ENCODE results near the gene AHDC1. TPM values are rescaled to one million over a fixed set of nuclear protein-coding genes. Genes with fewer than 3 reads are reported as not detected.

The AHDC1 gene
- total and polyA plus RNA-seq, 2 of the 13 experiments (the other 11 are each of a cell fraction or from before 2014, with no cell fraction given), result 1.0 to 2.7 TPM

DNA sequence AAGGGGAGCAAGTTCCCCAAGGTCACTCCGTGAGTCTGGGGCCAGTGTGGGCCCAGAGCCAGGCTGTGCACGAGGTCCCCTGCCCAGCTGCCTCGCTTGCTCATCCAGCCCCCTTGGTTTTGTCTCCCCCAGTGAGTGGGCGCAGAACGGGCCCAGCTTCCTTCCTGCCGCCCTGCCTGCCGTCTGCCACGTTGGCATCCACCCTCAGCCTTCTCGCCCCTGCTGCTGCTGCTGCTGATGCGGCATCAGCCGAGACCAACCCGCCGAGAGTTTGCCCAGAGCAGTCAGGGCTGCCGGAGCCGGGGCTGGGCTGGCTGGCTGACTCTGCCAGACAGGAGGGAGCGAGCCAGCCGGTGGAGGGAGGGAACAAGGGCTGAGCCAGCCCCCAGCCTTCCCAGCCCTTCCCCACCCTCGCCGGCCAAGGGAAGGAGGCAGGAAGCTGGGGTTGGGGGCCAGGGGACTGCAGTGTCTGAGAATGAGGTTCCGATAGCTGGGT is 82.6 kb downstream of the AHDC1 start (continued):
- TF ChIP-seq, protein P1, sequence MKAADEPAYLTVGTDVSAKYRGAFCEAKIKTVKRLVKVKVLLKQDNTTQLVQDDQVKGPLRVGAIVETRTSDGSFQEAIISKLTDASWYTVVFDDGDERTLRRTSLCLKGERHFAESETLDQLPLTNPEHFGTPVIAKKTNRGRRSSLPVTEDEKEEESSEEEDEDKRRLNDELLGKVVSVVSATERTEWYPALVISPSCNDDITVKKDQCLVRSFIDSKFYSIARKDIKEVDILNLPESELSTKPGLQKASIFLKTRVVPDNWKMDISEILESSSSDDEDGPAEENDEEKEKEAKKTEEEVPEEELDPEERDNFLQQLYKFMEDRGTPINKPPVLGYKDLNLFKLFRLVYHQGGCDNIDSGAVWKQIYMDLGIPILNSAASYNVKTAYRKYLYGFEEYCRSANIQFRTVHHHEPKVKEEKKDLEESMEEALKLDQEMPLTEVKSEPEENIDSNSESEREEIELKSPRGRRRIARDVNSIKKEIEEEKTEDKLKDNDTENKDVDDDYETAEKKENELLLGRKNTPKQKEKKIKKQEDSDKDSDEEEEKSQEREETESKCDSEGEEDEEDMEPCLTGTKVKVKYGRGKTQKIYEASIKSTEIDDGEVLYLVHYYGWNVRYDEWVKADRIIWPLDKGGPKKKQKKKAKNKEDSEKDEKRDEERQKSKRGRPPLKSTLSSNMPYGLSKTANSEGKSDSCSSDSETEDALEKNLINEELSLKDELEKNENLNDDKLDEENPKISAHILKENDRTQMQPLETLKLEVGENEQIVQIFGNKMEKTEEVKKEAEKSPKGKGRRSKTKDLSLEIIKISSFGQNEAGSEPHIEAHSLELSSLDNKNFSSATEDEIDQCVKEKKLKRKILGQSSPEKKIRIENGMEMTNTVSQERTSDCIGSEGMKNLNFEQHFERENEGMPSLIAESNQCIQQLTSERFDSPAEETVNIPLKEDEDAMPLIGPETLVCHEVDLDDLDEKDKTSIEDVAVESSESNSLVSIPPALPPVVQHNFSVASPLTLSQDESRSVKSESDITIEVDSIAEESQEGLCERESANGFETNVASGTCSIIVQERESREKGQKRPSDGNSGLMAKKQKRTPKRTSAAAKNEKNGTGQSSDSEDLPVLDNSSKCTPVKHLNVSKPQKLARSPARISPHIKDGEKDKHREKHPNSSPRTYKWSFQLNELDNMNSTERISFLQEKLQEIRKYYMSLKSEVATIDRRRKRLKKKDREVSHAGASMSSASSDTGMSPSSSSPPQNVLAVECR (CRISPR knock-in tag; IDR thresholded peaks at IDR 0.05; ENCODE audit: borderline replicate concordance), result peak; percentile 10; the same call in 1 of the 2 replicates
- 0 out of 2 replicates have a peak, but pooled peaks have one; percentile 23 for TF ChIP-seq KDM1A (CRISPR knock-in tag; IDR thresholded peaks at IDR 0.05)
- TF ChIP-seq, protein P2, sequence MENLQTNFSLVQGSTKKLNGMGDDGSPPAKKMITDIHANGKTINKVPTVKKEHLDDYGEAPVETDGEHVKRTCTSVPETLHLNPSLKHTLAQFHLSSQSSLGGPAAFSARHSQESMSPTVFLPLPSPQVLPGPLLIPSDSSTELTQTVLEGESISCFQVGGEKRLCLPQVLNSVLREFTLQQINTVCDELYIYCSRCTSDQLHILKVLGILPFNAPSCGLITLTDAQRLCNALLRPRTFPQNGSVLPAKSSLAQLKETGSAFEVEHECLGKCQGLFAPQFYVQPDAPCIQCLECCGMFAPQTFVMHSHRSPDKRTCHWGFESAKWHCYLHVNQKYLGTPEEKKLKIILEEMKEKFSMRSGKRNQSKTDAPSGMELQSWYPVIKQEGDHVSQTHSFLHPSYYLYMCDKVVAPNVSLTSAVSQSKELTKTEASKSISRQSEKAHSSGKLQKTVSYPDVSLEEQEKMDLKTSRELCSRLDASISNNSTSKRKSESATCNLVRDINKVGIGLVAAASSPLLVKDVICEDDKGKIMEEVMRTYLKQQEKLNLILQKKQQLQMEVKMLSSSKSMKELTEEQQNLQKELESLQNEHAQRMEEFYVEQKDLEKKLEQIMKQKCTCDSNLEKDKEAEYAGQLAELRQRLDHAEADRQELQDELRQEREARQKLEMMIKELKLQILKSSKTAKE (CRISPR knock-in tag; IDR thresholded peaks at IDR 0.05; ENCODE audit: borderline replicate concordance), result peak; percentile 44; the same call in 1 of the 2 replicates
- TF ChIP-seq RAD21 (CRISPR knock-in tag; IDR thresholded peaks at IDR 0.05), result 0 out of 2 replicates have a peak, but pooled peaks have one; percentile 12
- TF ChIP-seq, protein P3, sequence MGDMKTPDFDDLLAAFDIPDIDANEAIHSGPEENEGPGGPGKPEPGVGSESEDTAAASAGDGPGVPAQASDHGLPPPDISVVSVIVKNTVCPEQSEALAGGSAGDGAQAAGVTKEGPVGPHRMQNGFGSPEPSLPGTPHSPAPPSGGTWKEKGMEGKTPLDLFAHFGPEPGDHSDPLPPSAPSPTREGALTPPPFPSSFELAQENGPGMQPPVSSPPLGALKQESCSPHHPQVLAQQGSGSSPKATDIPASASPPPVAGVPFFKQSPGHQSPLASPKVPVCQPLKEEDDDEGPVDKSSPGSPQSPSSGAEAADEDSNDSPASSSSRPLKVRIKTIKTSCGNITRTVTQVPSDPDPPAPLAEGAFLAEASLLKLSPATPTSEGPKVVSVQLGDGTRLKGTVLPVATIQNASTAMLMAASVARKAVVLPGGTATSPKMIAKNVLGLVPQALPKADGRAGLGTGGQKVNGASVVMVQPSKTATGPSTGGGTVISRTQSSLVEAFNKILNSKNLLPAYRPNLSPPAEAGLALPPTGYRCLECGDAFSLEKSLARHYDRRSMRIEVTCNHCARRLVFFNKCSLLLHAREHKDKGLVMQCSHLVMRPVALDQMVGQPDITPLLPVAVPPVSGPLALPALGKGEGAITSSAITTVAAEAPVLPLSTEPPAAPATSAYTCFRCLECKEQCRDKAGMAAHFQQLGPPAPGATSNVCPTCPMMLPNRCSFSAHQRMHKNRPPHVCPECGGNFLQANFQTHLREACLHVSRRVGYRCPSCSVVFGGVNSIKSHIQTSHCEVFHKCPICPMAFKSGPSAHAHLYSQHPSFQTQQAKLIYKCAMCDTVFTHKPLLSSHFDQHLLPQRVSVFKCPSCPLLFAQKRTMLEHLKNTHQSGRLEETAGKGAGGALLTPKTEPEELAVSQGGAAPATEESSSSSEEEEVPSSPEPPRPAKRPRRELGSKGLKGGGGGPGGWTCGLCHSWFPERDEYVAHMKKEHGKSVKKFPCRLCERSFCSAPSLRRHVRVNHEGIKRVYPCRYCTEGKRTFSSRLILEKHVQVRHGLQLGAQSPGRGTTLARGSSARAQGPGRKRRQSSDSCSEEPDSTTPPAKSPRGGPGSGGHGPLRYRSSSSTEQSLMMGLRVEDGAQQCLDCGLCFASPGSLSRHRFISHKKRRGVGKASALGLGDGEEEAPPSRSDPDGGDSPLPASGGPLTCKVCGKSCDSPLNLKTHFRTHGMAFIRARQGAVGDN (CRISPR knock-in tag; IDR thresholded peaks at IDR 0.05), result peak; percentile 63
- 0 out of 2 replicates have a peak, but pooled peaks have one; percentile 30 for TF ChIP-seq ZNF776 (CRISPR knock-in tag; IDR thresholded peaks at IDR 0.05)
- TF ChIP-seq ZNF260 (CRISPR knock-in tag; IDR thresholded peaks at IDR 0.05; ENCODE audit: borderline replicate concordance, low read depth), result no peak
- TF ChIP-seq, protein P4, sequence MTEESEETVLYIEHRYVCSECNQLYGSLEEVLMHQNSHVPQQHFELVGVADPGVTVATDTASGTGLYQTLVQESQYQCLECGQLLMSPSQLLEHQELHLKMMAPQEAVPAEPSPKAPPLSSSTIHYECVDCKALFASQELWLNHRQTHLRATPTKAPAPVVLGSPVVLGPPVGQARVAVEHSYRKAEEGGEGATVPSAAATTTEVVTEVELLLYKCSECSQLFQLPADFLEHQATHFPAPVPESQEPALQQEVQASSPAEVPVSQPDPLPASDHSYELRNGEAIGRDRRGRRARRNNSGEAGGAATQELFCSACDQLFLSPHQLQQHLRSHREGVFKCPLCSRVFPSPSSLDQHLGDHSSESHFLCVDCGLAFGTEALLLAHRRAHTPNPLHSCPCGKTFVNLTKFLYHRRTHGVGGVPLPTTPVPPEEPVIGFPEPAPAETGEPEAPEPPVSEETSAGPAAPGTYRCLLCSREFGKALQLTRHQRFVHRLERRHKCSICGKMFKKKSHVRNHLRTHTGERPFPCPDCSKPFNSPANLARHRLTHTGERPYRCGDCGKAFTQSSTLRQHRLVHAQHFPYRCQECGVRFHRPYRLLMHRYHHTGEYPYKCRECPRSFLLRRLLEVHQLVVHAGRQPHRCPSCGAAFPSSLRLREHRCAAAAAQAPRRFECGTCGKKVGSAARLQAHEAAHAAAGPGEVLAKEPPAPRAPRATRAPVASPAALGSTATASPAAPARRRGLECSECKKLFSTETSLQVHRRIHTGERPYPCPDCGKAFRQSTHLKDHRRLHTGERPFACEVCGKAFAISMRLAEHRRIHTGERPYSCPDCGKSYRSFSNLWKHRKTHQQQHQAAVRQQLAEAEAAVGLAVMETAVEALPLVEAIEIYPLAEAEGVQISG (CRISPR knock-in tag; IDR thresholded peaks at IDR 0.05), result peak; percentile 32; the same call in 1 of the 2 replicates
- TF ChIP-seq ZNF768 (CRISPR knock-in tag; IDR thresholded peaks at IDR 0.05), result peak; percentile 75
- no peak for TF ChIP-seq ZNF75D (CRISPR knock-in tag; IDR thresholded peaks at IDR 0.05; ENCODE audit: borderline replicate concordance)
- TF ChIP-seq ZNF772 (CRISPR knock-in tag; IDR thresholded peaks at IDR 0.05), result 0 out of 2 replicates have a peak, but pooled peaks have one; percentile 9
- TF ChIP-seq, protein P5, sequence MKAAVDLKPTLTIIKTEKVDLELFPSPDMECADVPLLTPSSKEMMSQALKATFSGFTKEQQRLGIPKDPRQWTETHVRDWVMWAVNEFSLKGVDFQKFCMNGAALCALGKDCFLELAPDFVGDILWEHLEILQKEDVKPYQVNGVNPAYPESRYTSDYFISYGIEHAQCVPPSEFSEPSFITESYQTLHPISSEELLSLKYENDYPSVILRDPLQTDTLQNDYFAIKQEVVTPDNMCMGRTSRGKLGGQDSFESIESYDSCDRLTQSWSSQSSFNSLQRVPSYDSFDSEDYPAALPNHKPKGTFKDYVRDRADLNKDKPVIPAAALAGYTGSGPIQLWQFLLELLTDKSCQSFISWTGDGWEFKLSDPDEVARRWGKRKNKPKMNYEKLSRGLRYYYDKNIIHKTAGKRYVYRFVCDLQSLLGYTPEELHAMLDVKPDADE (CRISPR knock-in tag; IDR thresholded peaks at IDR 0.05), result no peak

Data from HepG2 (cell line).